D721Med (cell line): ENCODE data around the gene XIRP1.

Experiments
- DNase-seq: peaks from one replicate; pipeline ENCODE4 v3.0.0; 2011; ENCODE audit warnings: low spot score; ENCODE audit not compliant: insufficient read length
- FAIRE-seq: peaks from 2 replicates; lab custom pipeline; 2011; peaks lifted over from hg19 to GRCh38; lab: Jason Lieb, UNC
- TF ChIP-seq, protein P1 (sequence below): IDR thresholded peaks from 2 replicates; pipeline ENCODE4 v1.5.1; 2012; ENCODE audit warnings: mild to moderate bottlenecking, control low read depth; ENCODE audit not compliant: insufficient read depth; ENCODE audit errors: missing control alignments

XIRP1 gene

DNA sequence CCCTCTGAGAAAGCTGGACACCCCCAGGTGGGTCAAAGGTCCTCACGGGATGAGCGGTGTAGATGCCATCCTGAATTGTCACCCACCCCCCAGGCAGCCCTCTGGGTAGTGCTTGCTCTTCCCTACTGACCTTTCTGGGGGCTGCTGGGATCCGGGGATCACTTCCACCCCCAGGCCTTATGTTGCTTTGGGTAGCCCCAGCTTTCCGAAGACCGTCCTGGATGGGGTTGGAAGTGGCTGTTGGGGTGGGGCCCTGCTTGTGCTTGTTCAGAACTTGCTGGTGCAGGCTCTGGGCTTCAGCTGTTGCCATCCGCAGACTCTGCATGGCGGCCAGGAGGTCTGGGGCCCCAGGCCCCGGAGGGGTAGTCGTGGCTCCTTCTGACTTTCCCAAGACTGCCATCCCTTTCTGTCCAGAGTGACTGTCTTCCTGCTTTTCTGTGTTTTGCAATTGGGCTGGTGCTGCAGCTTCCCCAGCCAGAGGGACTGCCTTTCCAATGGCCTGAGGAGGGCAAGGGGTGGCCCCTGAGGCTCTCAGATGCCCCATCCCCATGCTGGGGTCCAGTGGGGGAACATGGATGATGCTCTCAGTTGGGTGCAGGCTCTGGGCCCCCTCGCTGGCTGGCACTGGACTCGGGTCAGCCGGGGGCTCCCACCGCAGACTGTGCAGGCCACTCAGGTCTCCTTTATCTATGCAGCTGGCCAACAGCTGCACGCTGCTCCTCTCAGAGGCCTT is 6.3 kb downstream of the XIRP1 start:
- FAIRE-seq (no peak), DNase-seq (no peak)
- TF ChIP-seq, protein P1, sequence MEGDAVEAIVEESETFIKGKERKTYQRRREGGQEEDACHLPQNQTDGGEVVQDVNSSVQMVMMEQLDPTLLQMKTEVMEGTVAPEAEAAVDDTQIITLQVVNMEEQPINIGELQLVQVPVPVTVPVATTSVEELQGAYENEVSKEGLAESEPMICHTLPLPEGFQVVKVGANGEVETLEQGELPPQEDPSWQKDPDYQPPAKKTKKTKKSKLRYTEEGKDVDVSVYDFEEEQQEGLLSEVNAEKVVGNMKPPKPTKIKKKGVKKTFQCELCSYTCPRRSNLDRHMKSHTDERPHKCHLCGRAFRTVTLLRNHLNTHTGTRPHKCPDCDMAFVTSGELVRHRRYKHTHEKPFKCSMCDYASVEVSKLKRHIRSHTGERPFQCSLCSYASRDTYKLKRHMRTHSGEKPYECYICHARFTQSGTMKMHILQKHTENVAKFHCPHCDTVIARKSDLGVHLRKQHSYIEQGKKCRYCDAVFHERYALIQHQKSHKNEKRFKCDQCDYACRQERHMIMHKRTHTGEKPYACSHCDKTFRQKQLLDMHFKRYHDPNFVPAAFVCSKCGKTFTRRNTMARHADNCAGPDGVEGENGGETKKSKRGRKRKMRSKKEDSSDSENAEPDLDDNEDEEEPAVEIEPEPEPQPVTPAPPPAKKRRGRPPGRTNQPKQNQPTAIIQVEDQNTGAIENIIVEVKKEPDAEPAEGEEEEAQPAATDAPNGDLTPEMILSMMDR: no peak

DNA sequence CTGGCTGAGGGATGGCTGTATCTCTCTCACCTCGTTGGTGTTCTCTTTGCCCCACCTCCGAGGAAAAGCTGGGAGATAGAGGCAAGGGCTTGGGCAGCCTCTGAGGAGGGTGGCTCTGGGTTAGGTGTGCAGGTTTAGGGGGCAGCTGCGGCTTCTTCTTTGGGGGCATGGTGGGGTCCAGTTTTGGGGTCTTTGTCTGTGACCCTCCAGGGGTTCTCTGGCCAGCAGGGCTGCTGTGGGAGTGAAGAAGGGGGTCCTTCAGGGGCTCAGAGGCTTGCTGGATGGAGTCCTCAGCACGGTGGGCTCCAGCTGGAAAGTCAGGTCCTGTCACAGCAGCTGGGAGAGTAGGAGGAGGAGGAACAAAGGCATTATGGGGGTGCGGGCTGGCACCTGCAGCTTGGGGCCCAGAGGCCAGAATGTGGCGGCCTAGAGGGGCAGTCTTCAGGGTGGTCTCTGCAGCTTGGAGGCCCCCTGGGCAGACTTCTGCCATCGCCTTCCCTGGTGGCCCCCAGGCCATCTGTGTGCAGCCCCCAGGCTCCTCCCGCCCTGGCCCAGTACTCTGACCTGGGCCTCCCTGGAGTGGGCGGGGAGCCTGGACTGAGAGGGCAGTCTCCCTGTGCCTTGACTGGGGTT is 7.0 kb downstream of the XIRP1 start:
- FAIRE-seq (no peak), DNase-seq (no peak)
- TF ChIP-seq, protein P1: no peak

DNA sequence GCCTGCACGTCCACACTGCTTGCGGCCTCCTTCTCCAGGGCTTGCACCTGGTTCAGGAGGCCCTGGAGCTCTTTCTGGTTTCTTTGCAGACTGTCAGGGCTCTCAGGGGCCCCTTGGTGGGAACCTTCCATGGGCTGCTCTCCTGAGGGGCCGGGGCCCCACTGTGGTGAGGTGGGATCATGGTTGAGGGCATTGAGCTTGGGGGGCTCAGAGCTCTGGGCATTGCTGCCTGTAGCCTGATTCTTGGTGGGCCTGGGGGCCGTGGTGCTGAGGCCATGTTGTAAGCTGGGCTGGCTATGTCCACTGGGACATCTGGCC is 7.5 kb downstream of the XIRP1 start:
- no peak for FAIRE-seq
- no peak for DNase-seq
- TF ChIP-seq, protein P1: no peak

DNA sequence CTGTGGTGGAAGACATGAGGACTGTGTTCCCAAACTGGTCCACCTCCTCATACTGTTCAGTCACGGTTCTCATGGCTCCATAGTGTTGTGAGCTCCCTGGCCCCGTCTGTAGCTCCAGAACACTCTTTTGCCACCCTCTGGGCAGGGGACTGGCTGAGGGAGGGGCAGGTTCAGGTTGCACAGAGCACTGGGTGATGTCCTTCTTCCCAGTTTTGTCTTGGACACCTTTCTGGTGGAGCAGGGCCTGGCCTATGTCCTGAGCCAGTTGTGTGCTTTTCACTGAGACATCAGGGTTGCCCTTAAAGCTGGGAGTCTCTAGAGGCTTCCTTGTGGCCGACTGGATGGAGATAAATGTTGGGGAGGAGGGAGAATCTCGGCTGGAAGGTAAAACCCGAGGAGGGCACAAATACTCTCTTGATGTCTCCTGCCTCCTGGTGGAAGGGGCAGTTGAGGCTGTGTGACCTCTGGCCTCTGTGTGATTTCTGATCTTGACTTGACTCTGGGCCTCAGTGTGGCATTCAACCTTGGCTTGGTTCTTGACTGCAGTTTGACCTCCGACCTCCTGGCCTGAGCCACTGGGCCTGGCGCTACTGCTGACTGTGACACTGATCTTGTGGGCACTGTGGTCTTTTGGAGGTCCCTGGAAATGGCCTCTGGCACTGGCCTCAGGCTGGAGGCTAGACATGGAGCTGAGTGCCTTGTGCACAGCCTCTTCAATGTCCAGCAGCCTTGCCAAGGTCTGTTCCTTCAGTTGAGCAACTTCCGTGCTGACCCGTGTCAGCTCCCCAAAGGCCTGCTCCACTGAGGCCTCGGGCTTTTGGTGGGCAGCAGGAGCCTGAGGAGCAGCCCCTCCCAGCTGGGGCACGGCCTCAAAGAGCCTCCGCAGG is 8.1 kb downstream of the XIRP1 start:
- TF ChIP-seq, protein P1: no peak
- FAIRE-seq (no peak), DNase-seq (no peak)

DNA sequence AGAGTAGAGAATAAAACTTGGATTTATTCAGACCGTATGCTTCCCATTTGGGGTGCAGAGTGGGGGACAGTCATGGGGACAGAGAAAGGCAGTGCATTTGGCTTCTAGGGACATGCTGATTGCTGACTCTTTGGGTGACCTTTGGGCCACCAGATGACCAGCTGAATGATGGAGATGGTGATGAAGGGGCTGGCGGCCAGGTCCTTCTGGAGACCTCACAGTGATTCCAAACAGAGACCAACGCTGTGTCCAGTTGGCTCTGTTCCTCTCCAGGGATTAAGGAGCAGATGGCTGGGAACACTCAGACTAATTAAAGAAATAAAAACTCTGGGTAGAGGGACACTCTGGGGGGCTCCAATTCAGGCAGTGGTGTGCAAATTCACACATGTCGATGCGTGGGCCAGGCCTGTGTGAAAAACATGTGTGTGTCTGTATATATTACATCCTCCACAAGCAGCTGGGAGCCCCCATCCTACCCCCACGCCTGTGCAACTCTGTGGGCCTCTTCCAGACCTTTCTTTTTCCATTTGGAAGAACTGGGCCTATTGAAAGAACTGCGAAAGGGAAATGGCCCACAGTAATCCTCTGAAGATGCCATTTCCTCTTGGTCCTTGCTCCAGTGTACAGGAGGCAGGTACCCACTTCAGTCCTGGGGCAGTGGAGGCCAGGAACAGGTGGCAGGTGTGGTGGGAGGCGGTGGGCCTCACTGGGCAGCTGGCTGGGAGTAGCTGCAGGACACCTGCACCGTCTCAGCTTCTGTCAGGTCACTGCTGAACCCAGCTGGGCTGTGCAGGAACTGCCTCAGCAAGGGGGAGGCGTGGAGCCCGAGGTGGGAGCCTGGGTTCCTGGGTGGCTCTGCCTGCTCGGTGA is 8.9 kb downstream of the XIRP1 start:
- no peak for DNase-seq
- TF ChIP-seq, protein P1: no peak
- no peak for FAIRE-seq

DNA sequence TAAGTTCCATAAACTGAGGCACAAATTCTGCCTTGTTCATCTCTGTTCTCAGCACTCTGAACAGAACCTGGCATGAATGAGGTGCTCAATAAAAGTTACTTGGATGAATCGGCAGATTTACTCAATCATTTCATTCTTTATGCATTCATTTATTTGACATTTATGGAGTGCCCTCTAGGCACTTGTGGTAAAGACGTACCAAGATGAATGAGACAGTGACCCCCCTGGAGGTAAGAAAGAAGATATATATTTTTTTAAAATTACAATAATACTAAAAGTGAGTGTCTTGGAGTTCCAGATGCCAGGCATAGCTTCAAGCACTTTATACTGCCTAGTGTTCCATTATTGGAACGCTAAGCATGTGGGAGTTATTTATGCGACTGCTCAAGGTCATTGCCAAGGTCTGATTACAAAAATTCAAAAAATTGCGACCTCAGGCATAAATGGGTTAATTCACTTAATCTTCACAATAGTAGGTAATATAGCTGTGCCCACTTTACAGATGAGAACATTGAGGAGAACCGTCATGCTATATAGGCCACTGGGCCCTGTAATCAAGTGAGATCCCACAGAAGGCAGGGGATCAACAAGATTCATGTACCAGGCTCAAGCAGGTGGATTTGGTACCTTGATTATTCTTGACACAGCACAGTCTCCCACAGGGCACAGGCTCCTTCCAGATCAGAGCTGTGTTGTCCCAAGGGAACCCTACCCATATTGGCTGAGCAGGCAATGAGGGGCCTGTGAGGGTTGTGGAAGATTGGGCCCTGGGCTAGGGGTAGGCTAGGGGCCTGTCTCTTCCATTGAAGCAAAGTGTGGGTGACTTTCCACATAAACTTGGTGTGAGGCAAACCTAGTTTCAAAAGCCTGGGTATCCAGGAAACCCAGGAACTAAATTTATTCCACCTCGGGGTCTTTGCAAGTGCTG is 10.7 kb downstream of the XIRP1 start:
- FAIRE-seq: no peak
- TF ChIP-seq, protein P1: no peak
- no peak for DNase-seq
